Naive thymus-derived CD4-positive, alpha-beta T cell (primary cell): ENCODE measurements around the gene RNF169. TPM values are rescaled to one million over a fixed set of nuclear protein-coding genes. Genes with fewer than 3 reads are reported as not detected.

Experiments used
- ATAC-seq: fragments of 150-1000 bp; cut with Tn5 transposase; 2 replicates; pipeline ENCODE4 v1.10.0; 2021; ENCODE audit warnings: mild to moderate bottlenecking, moderate library complexity
- CTCF ChIA-PET: fragments of 350-600 bp; sonication (Branson Sonifier 250); formaldehyde crosslinking; loops from one replicate; lab custom pipeline; 2021; ENCODE audit warnings: antibody characterized with exemption; lab: Charles Lee
- POLR2A ChIA-PET: fragments of 350-600 bp; sonication (Branson Sonifier 250); formaldehyde crosslinking; loops from one replicate; lab custom pipeline; 2021; ENCODE audit warnings: antibody characterized with exemption, inconsistent platforms; lab: Charles Lee
- DNase-seq, 9 donors: peaks; one replicate each; pipeline versions ENCODE4 v3.0.0 to v3.0.0-alpha.2; 2020 to 2022; ENCODE audit warnings: mixed read lengths in 1 of 9
- H3K27ac ChIP-seq: one replicate; pipeline ENCODE4 v1.7.0; 2013; ENCODE audit warnings: mild to moderate bottlenecking, low read depth, low read length, moderate library complexity
- H3K27me3 ChIP-seq, 2 donors: one replicate each; pipeline ENCODE4 v1.7.0; 2013; ENCODE audit warnings: low read length in 2 of 2, mild to moderate bottlenecking in 2 of 2, moderate library complexity in 2 of 2; ENCODE audit not compliant: control insufficient read depth in 2 of 2, insufficient read depth in 2 of 2
- H3K36me3 ChIP-seq, 3 experiments: 1 replicate in 2 of 3; 2 replicates in 1 of 3; pipeline ENCODE4 v1.7.0; 2013; ENCODE audit warnings: low read length in 3 of 3, mild to moderate bottlenecking in 3 of 3, moderate library complexity in 1 of 3; ENCODE audit not compliant: insufficient read depth in 3 of 3, control insufficient read depth in 2 of 3
- H3K4me1 ChIP-seq, 2 donors: one replicate each; pipeline ENCODE4 v1.7.0; 2013; ENCODE audit warnings: low read length in 2 of 2, mild to moderate bottlenecking in 2 of 2, moderate library complexity in 1 of 2; ENCODE audit not compliant: control insufficient read depth in 2 of 2, insufficient read depth in 2 of 2
- H3K4me3 ChIP-seq: 2 replicates; pipeline ENCODE4 v1.7.0; 2013; ENCODE audit warnings: mild to moderate bottlenecking, low read length
- H3K9me3 ChIP-seq, 3 experiments: 1 replicate in 2 of 3; 2 replicates in 1 of 3; pipeline ENCODE4 v1.7.0; 2013; ENCODE audit warnings: low read length in 3 of 3; ENCODE audit not compliant: control insufficient read depth in 2 of 3
- H3K27ac Mint-ChIP-seq, 9 donors: one replicate each; pipeline ENCODE4 v1.8.0; 2020 to 2022; ENCODE audit warnings: mixed read lengths in 9 of 9, mild to moderate bottlenecking in 8 of 9, moderate library complexity in 5 of 9, inconsistent platforms in 2 of 9
- H3K27me3 Mint-ChIP-seq, 5 donors: one replicate each; pipeline ENCODE4 v1.8.0; 2021 to 2022; ENCODE audit warnings: mixed read lengths in 5 of 5, mild to moderate bottlenecking in 1 of 5
- H3K36me3 Mint-ChIP-seq, 5 donors: one replicate each; pipeline ENCODE4 v1.8.0; 2020 to 2022; ENCODE audit warnings: mixed read lengths in 5 of 5, mild to moderate bottlenecking in 3 of 5, inconsistent platforms in 1 of 5
- H3K4me1 Mint-ChIP-seq, 7 donors: one replicate each; pipeline ENCODE4 v1.8.0; 2020 to 2022; ENCODE audit warnings: mixed read lengths in 7 of 7, mild to moderate bottlenecking in 3 of 7, inconsistent platforms in 1 of 7
- H3K4me3 Mint-ChIP-seq, 10 donors: one replicate each; pipeline ENCODE4 v1.8.0; 2020 to 2022; ENCODE audit warnings: mild to moderate bottlenecking in 10 of 10, mixed read lengths in 10 of 10, moderate library complexity in 6 of 10, inconsistent platforms in 2 of 10
- H3K9me3 Mint-ChIP-seq, 11 donors: one replicate each; pipeline ENCODE4 v1.8.0; 2020 to 2022; ENCODE audit warnings: mixed read lengths in 11 of 11, mild to moderate bottlenecking in 4 of 11, inconsistent platforms in 1 of 11, moderate library complexity in 1 of 11
- intact Hi-C, 2 donors: fragments of 100-400 bp; cut with micrococcal nuclease; formaldehyde crosslinking; loops; one replicate each; pipeline ENCODE4 v1.15.1; 2023
- polyA plus RNA-seq, 2 donors: library from polyadenylated mRNA; unstranded; fragments of 300-500 nt; fragmentation: Illumina TruSeq; gene quantifications; one replicate each; pipeline ENCODE4 v1.2.3, GENCODE V29; 2021
- total RNA-seq, 6 experiments: library from RNA in 5 of 6; stranded (reverse) in 5 of 6; gene quantifications; 1 replicate in 5 of 6; 2 replicates in 1 of 6; pipeline ENCODE4 v1.2.3 and lab custom pipeline; 2021 to 2026

The RNF169 gene
- total and polyA plus RNA-seq, 7 experiments from 2014 or later: 1.1 to 25.5 (median 19.0) TPM

- Mint-ChIP-seq H3K27me3 (no peaks in the 10 kb centered on the region), H3K9me3 (no peaks in the 10 kb centered on the region), H3K27ac (no peak overlapping the region), H3K4me1 (peaks cover 15 to 47% (median 28%) of the 10 kb centered on the region in 7 donors), H3K36me3 (peaks cover 0 to 15% (median 5%) of the 10 kb centered on the region in 5 donors), H3K4me3 (no peak overlapping the region)
- intact Hi-C loops: no loop called here
- Histone ChIP-seq H3K27me3 (no peaks in the 10 kb centered on the region), H3K4me3 (no peak overlapping the region), H3K36me3 (no peaks in the 10 kb centered on the region), H3K9me3 (no peaks in the 10 kb centered on the region), H3K27ac (no peak overlapping the region), H3K4me1 (peaks cover 26 to 31% of the 10 kb centered on the region in 2 donors)
- DNase-seq (no peak), ATAC-seq (no peak)
- ChIA-PET CTCF (no interaction called here), POLR2A (no interaction called here)
Measured at GRCh38 chr11:74780248-74781005, 31.8 kb downstream of the RNF169 start.

GRCh38 chr11:74783241-74783871, 34.7 kb downstream of the RNF169 start:
- DNase-seq (peak in 7 of 9 donors; percentile 12 to 60 (median 56)), ATAC-seq (peak; percentile 93)
- peaks cover 26 to 31% of the 10 kb centered on the region in 2 donors for H3K4me1 ChIP-seq
- H3K4me3 ChIP-seq: peak overlapping the region; percentile 8
- no peak overlapping the region for H3K27ac ChIP-seq
- Mint-ChIP-seq H3K27ac (peak overlapping the region; percentile 1 to 51 (median 18)), H3K27me3 (no peaks in the 10 kb centered on the region), H3K4me1 (peaks cover 3 to 48% (median 20%) of the 10 kb centered on the region in 7 donors), H3K4me3 (peak overlapping the region; percentile 39 to 75 (median 64)), H3K9me3 (peaks cover 0 to 2% (median 0%) of the 10 kb centered on the region in 11 donors), H3K36me3 (peaks cover 0 to 7% (median 2%) of the 10 kb centered on the region in 5 donors)
- no peaks in the 10 kb centered on the region for H3K9me3 ChIP-seq
- ChIA-PET CTCF (interaction anchor here (0.6 to 0.9 kb wide), 2 partner anchors 14 to 56 kb away, joined by 3 read pairs; no protein-coding TSS in a partner anchor), POLR2A (no interaction called here)
- intact Hi-C loops: no loop called here
- no peaks in the 10 kb centered on the region for H3K36me3 ChIP-seq
- H3K27me3 ChIP-seq: no peaks in the 10 kb centered on the region

- no peak overlapping the region for H3K4me3 ChIP-seq
- H3K36me3 Mint-ChIP-seq: peaks cover 0 to 13% (median 7%) of the 10 kb centered on the region in 5 donors
- ATAC-seq (no peak), DNase-seq (no peak)
- H3K4me3 Mint-ChIP-seq: peak overlapping the region in 5 of 10 donors; percentile 4 to 75 (median 36)
- H3K27ac Mint-ChIP-seq: no peak overlapping the region
- H3K9me3 ChIP-seq: no peaks in the 10 kb centered on the region
- intact Hi-C loops: no loop called here
- no peak overlapping the region for H3K27ac ChIP-seq
- H3K9me3 Mint-ChIP-seq: peaks cover 0 to 2% (median 0%) of the 10 kb centered on the region in 11 donors
- H3K4me1 Mint-ChIP-seq: peaks cover 6 to 46% (median 17%) of the 10 kb centered on the region in 7 donors
- peaks cover 26 to 31% of the 10 kb centered on the region in 2 donors for H3K4me1 ChIP-seq
- no peaks in the 10 kb centered on the region for H3K27me3 ChIP-seq
- POLR2A ChIA-PET: no interaction called here
- no peaks in the 10 kb centered on the region for H3K36me3 ChIP-seq
- no peaks in the 10 kb centered on the region for H3K27me3 Mint-ChIP-seq
- CTCF ChIA-PET: no interaction called here
Measured at GRCh38 chr11:74784234-74784633, 35.6 kb downstream of the RNF169 start.

- Histone ChIP-seq H3K4me3 (no peak overlapping the region), H3K27me3 (no peaks in the 10 kb centered on the region), H3K9me3 (no peaks in the 10 kb centered on the region), H3K4me1 (peaks cover 26 to 31% of the 10 kb centered on the region in 2 donors), H3K36me3 (peaks cover 0 to 3% (median 0%) of the 10 kb centered on the region in 3 experiments), H3K27ac (no peak overlapping the region)
- ATAC-seq (no peak), DNase-seq (no peak)
- intact Hi-C loops: no loop called here
- POLR2A ChIA-PET: no interaction called here
- Mint-ChIP-seq H3K27me3 (no peaks in the 10 kb centered on the region), H3K4me3 (peak overlapping the region in 3 of 10 donors; percentile 13 to 72 (median 35)), H3K27ac (no peak overlapping the region), H3K4me1 (peaks cover 5 to 44% (median 16%) of the 10 kb centered on the region in 7 donors), H3K36me3 (peaks cover 0 to 17% (median 11%) of the 10 kb centered on the region in 5 donors), H3K9me3 (peaks cover 0 to 2% (median 0%) of the 10 kb centered on the region in 11 donors)
- CTCF ChIA-PET: no interaction called here
Measured at GRCh38 chr11:74784726-74785125, 36.1 kb downstream of the RNF169 start.

GRCh38 chr11:74786574-74786973, 37.9 kb downstream of the RNF169 start:
- Histone ChIP-seq H3K4me1 (peaks cover 26% of the 10 kb centered on the region in 2 donors), H3K27me3 (no peaks in the 10 kb centered on the region), H3K4me3 (no peak overlapping the region), H3K36me3 (peaks cover 0 to 21% (median 0%) of the 10 kb centered on the region in 3 experiments), H3K9me3 (no peaks in the 10 kb centered on the region), H3K27ac (no peak overlapping the region)
- Mint-ChIP-seq H3K27me3 (no peaks in the 10 kb centered on the region), H3K9me3 (peaks cover 0 to 2% (median 0%) of the 10 kb centered on the region in 11 donors), H3K27ac (no peak overlapping the region), H3K36me3 (peaks cover 0 to 32% (median 25%) of the 10 kb centered on the region in 5 donors), H3K4me1 (peaks cover 5 to 44% (median 16%) of the 10 kb centered on the region in 7 donors), H3K4me3 (no peak overlapping the region)
- intact Hi-C loops: no loop called here
- POLR2A ChIA-PET: no interaction called here
- DNase-seq (no peak), ATAC-seq (no peak)
- CTCF ChIA-PET: no interaction called here

- H3K4me1 Mint-ChIP-seq: peaks cover 0 to 16% (median 9%) of the 10 kb centered on the region in 7 donors
- ChIA-PET POLR2A (interaction anchor here (0.9 kb wide), 1 partner anchor 21 kb away, joined by 3 read pairs; no protein-coding TSS in a partner anchor), CTCF (interaction anchor here (0.6 kb wide), 1 partner anchor 297 kb away, joined by 3 read pairs; no protein-coding TSS in a partner anchor)
- H3K9me3 Mint-ChIP-seq: peaks cover 0 to 5% (median 0%) of the 10 kb centered on the region in 11 donors
- Histone ChIP-seq H3K36me3 (peaks cover 0 to 36% (median 0%) of the 10 kb centered on the region in 3 experiments), H3K27ac (no peak overlapping the region), H3K4me1 (no peaks in the 10 kb centered on the region), H3K27me3 (no peaks in the 10 kb centered on the region), H3K9me3 (no peaks in the 10 kb centered on the region), H3K4me3 (no peak overlapping the region)
- H3K36me3 Mint-ChIP-seq: peaks cover 14 to 72% (median 60%) of the 10 kb centered on the region in 5 donors
- ATAC-seq (no peak), DNase-seq (no peak)
- H3K27ac Mint-ChIP-seq: no peak overlapping the region
- H3K4me3 Mint-ChIP-seq: no peak overlapping the region
- intact Hi-C loops: no loop called here
- H3K27me3 Mint-ChIP-seq: no peaks in the 10 kb centered on the region
Measured at GRCh38 chr11:74791333-74792100, 42.9 kb downstream of the RNF169 start.
